DMS114 treated with DMSO at 0.1 percent for 48 hours (cell line): ENCODE data around the gene PSMB7.

Experiments used
- DNase-seq: peaks from one replicate; lab custom pipeline; 2025; ENCODE audit not compliant: unreplicated experiment; lab: John Stamatoyannopoulos, UW

The PSMB7 gene

GRCh38 chr9:124303762-124304161 lies 111.5 kb downstream of the PSMB7 start:
- no peak for DNase-seq
